GM19395 (cell line): ENCODE data around the gene IVL.

ENCODE experiments used
- ATAC-seq: cut with Tn5 transposase; IDR thresholded peaks from one replicate; pipeline ENCODE4 v1.9.1; 2021; ENCODE audit warnings: mild to moderate bottlenecking, moderate library complexity; ENCODE audit not compliant: unreplicated experiment

IVL gene

GRCh38 chr1:152888126-152888525 is 20.2 kb upstream of the IVL start:
- ATAC-seq, result no peak

GRCh38 chr1:152899027-152899426 is 9.3 kb upstream of the IVL start:
- no peak for ATAC-seq

GRCh38 chr1:152899883-152900282 is 8.5 kb upstream of the IVL start:
- ATAC-seq, result no peak

- no peak for ATAC-seq
Observed at GRCh38 chr1:152901631-152902030, 6.7 kb upstream of the IVL start.

GRCh38 chr1:152902636-152903035 is 5.7 kb upstream of the IVL start:
- no peak for ATAC-seq

GRCh38 chr1:152904688-152905440 is 3.5 kb upstream of the IVL start:
- no peak for ATAC-seq

GRCh38 chr1:152906023-152906565 is 2.3 kb upstream of the IVL start:
- ATAC-seq, result no peak

- no peak for ATAC-seq
Observed at GRCh38 chr1:152909206-152909605, 860 bp downstream of the IVL start.

GRCh38 chr1:152912471-152912870 is 4.1 kb downstream of the IVL start:
- ATAC-seq, result no peak

GRCh38 chr1:152912900-152913299 is 4.6 kb downstream of the IVL start:
- ATAC-seq, result no peak

- ATAC-seq, result no peak
Observed at GRCh38 chr1:152917794-152918193, 9.4 kb downstream of the IVL start.

- no peak for ATAC-seq
Observed at GRCh38 chr1:152919071-152919470, 10.7 kb downstream of the IVL start.

- ATAC-seq, result no peak
Observed at GRCh38 chr1:152924191-152924590, 15.8 kb downstream of the IVL start.

- ATAC-seq, result no peak
Observed at GRCh38 chr1:152926091-152926490, 17.7 kb downstream of the IVL start.

GRCh38 chr1:152928671-152929070 is 20.3 kb downstream of the IVL start:
- ATAC-seq, result no peak

- no peak for ATAC-seq
Observed at GRCh38 chr1:152932170-152932811, 23.9 kb downstream of the IVL start.

- ATAC-seq, result no peak
Observed at GRCh38 chr1:152933196-152933595, 24.9 kb downstream of the IVL start.

GRCh38 chr1:152940614-152941013 is 32.3 kb downstream of the IVL start:
- no peak for ATAC-seq

- ATAC-seq, result no peak
Observed at GRCh38 chr1:152941037-152941711, 32.8 kb downstream of the IVL start.

- ATAC-seq, result no peak
Observed at GRCh38 chr1:152942161-152942560, 33.8 kb downstream of the IVL start.

- no peak for ATAC-seq
Observed at GRCh38 chr1:152946248-152946647, 37.9 kb downstream of the IVL start.
